GM19023 (cell line): ENCODE data around the gene NAB2.

Experiments
- ATAC-seq: cut with Tn5 transposase; IDR thresholded peaks from one replicate; pipeline ENCODE4 v1.9.1; 2021; ENCODE audit warnings: mild to moderate bottlenecking, moderate library complexity; ENCODE audit not compliant: unreplicated experiment

The NAB2 gene

DNA sequence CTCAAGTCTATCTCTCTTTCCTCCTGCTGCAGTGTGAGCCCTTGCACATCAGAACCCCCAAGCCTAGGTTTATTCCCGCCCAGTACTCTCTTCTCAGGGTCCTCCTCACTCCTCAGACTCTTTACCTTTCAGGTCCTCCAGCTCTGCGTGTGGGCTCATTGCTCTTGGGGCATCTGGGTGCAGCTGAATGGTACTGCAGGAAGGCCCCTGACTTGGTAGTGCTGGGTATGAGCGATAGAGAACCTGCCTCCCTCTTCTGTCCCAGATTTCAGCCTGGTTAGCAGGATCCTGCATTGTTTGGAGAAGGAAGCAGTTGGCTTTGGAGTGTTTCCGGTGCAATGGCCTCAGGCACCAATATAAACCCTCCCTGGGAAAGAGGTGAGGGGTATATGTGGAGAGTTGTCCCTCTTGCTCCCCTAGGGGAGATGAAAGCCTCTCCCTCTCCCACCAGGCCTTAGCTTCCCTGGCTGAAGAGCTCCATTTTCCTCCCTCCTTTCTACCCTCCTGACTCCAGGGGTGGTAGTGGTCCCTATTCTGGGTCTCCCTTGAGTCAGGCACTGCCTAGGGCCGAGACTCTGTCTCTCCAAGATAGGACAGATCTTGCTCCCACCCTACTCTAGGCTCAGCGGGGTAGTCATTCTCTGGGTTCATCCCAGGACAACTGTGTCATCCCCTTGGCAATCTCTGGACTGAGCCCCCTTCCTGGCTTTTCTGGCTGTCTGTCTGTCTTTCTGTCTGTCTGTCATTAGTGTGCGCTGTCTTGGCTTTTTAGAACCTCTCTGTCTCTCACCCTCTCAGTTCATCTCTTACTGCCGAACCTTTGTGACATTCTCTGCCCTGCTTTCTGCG lies 43.2 kb downstream of the NAB2 start:
- ATAC-seq, result no peak

- no peak for ATAC-seq
These were observed 44.2 kb downstream of the NAB2 start for GRCh38 chr12:57133013-57133569.

DNA sequence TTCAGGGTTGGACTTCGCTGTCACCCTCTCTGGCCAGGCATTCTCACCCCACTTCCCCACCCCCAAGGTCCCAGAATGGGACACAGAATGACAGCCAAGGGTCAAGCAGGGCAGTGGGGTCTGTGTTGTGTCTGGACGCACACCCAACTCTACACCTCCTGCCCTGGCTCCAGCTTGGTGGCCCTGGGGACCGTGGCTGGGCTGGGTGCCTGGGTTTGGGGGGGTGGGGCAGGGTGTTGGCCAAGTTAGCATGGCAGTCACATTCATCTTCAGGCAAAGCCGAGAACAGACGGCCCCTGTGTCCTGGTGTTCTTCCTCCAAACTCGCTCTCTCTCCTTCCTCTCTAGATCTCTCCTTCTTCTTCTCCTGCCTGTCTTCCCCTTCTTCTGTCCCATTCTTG lies 45.0 kb downstream of the NAB2 start:
- no peak for ATAC-seq

DNA sequence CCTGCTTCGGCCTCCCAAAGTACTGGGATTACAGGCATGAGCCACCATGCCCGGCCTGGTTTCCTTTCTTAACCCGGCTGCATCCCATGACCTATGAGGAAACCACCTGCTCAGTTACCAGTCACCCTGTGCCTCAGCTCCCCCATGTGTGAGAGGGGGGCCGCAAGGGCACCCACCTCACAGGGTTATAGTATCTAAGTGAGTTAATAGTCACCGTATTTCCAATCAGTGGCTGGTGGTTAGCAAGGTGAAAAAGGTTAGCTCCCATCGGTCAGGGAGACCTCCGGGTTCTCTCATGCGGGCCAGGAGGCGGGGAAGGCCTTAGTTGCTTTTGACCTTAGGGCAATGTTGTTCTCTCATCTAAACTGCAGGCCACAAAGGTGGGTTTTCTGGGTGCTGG lies 46.0 kb downstream of the NAB2 start:
- no peak for ATAC-seq

- ATAC-seq, result no peak
These were observed 46.8 kb downstream of the NAB2 start for GRCh38 chr12:57135527-57136326.

GRCh38 chr12:57138526-57139272 lies 49.8 kb downstream of the NAB2 start:
- no peak for ATAC-seq

DNA sequence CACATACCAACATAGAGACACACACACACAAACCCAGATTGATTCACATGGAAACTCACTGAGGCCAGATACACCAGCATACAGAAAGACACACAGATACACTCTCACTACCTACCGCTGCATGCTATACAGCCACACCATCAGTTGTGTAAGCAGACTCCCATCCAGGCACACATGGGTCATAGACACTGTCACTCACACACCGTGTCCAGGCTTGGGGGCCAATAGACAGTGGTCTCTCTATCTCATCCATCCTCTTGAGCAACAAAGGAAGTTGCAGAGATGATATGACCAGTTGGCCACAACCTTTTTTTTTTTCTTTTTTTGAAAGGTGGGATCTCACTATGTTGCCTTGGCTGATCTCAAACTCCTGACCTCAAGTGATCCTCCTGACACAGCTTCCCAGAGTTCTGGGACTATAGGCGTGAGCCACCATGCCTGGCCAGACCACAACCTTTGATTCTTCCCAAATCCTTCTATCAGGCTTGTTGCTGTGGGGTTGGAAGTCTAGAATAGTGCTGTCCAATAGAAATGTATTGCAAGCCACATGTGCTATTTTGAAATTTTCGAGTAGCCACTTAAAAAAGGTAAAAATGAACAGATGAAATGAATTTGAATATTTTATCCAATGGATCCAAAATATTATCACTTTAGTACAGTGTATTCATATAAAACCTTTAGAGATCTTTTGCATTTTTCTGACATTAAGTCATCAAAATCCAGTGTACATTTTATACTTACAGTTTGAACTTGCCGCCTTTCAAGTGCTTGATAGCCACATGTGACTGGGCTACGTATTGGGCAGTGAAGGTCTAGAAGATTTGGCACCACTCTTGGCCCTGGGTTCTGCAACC lies 51.1 kb downstream of the NAB2 start:
- ATAC-seq, result no peak

GRCh38 chr12:57141249-57141648 lies 52.3 kb downstream of the NAB2 start:
- no peak for ATAC-seq

- ATAC-seq, result no peak
These were observed 53.2 kb downstream of the NAB2 start for GRCh38 chr12:57142121-57142520.

GRCh38 chr12:57142727-57143126 lies 53.8 kb downstream of the NAB2 start:
- no peak for ATAC-seq

GRCh38 chr12:57143454-57143853 lies 54.5 kb downstream of the NAB2 start:
- no peak for ATAC-seq
